Activated B cell treated with CpG ODN at 0.5 μM for 24 hours (primary cell): Measurements from ENCODE around the gene FTSJ1. TPM values are rescaled to one million over a fixed set of nuclear protein-coding genes. Genes with fewer than 3 reads are reported as not detected.

Experiments used
- ATAC-seq: fragments of 200-7000 bp; cut with Tn5 transposase; one replicate; pipeline ENCODE4 v1.10.0; 2021; ENCODE audit warnings: low read depth, mild to moderate bottlenecking, moderate library complexity
- CTCF ChIA-PET: fragments of 350-600 bp; sonication (Branson Sonifier 250); formaldehyde crosslinking; loops from one replicate; lab custom pipeline; 2021; ENCODE audit warnings: antibody characterized with exemption; lab: Charles Lee
- POLR2A ChIA-PET: fragments of 350-600 bp; sonication (Branson Sonifier 250); formaldehyde crosslinking; loops from one replicate; lab custom pipeline; 2021; ENCODE audit warnings: antibody characterized with exemption; lab: Charles Lee
- DNase-seq: peaks from one replicate; pipeline ENCODE4 v3.0.0; 2022
- H3K27ac Mint-ChIP-seq: one replicate; pipeline ENCODE4 v1.8.0; 2020; ENCODE audit warnings: mixed read lengths
- H3K27me3 Mint-ChIP-seq: one replicate; pipeline ENCODE4 v1.8.0; 2021; ENCODE audit warnings: mixed read lengths
- H3K36me3 Mint-ChIP-seq: one replicate; pipeline ENCODE4 v1.8.0; 2021; ENCODE audit warnings: low read depth, mixed read lengths
- H3K4me1 Mint-ChIP-seq: one replicate; pipeline ENCODE4 v1.8.0; 2021; ENCODE audit warnings: mixed read lengths
- H3K4me3 Mint-ChIP-seq: one replicate; pipeline ENCODE4 v1.8.0; 2020; ENCODE audit warnings: mild to moderate bottlenecking, mixed read lengths
- H3K9me3 Mint-ChIP-seq: one replicate; pipeline ENCODE4 v1.8.0; 2020; ENCODE audit warnings: mixed read lengths
- intact Hi-C: fragments of 100-400 bp; cut with micrococcal nuclease; formaldehyde crosslinking; loops from one replicate; pipeline ENCODE4 v1.15.1; 2024
- total RNA-seq: library from RNA; stranded (reverse); gene quantifications from 2 replicates; pipeline ENCODE4 v1.2.3, GENCODE V29; 2022
- TF ChIP-seq, protein P1 (sequence below): fragments of 200-600 bp; IDR thresholded peaks from one replicate; pipeline ENCODE4 v1.8.0; 2022; ENCODE audit warnings: antibody characterized with exemption, mild to moderate bottlenecking

The FTSJ1 gene
- total RNA-seq, 1 donor from 2014 or later, result 44.5 TPM

GRCh38 chrX:48451708-48452107 is 24.3 kb upstream of the FTSJ1 start:
- DNase-seq, result no peak
- CTCF ChIA-PET, result no interaction called here
- intact Hi-C loops, result no loop called here

DNA sequence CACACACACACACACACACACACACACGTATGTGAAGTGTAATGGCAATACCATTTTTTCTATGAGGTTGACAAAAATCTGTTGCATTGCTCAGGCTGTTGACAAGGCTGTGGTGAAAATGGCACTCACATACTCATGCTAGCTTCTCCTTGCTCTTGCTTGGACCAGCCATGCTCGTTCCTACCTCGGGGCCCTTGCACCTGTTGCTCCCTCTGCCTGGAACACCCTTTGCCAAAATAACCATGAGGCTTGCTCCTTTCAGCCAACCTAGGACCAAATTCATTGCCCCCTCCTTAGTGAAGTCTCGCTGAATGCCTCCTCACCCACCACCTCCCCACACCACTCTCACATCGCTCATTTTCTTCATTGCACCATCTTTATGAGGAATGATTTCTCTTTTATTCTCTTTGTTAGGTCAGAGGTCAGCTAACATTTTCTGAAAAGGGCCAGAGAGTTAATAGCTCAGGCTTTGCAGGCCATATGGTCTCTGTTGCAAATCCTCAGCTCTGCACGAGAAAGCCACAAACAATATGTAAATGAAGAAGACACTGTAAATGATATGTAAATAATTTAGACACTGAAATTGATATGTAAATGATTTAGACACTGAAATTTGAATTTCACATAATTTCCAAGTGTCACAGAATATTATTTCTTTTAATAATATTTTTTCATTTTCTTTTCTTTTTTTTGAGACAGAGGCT is 19.2 kb upstream of the FTSJ1 start:
- intact Hi-C loops, result no loop called here
- no peak overlapping the region for H3K27ac Mint-ChIP-seq
- TF ChIP-seq, protein P1, sequence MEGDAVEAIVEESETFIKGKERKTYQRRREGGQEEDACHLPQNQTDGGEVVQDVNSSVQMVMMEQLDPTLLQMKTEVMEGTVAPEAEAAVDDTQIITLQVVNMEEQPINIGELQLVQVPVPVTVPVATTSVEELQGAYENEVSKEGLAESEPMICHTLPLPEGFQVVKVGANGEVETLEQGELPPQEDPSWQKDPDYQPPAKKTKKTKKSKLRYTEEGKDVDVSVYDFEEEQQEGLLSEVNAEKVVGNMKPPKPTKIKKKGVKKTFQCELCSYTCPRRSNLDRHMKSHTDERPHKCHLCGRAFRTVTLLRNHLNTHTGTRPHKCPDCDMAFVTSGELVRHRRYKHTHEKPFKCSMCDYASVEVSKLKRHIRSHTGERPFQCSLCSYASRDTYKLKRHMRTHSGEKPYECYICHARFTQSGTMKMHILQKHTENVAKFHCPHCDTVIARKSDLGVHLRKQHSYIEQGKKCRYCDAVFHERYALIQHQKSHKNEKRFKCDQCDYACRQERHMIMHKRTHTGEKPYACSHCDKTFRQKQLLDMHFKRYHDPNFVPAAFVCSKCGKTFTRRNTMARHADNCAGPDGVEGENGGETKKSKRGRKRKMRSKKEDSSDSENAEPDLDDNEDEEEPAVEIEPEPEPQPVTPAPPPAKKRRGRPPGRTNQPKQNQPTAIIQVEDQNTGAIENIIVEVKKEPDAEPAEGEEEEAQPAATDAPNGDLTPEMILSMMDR, result no peak
- H3K4me3 Mint-ChIP-seq, result no peak overlapping the region
- H3K9me3 Mint-ChIP-seq, result no peaks in the 10 kb centered on the region
- H3K27me3 Mint-ChIP-seq, result no peaks in the 10 kb centered on the region
- H3K36me3 Mint-ChIP-seq, result peaks cover 23% of the 10 kb centered on the region
- ChIA-PET POLR2A (no interaction called here), CTCF (no interaction called here)
- H3K4me1 Mint-ChIP-seq, result no peaks in the 10 kb centered on the region
- DNase-seq (no peak), ATAC-seq (no peak)

More at GRCh38 chrX:48451708-48452107, 24.3 kb upstream of the FTSJ1 start:
- H3K9me3 Mint-ChIP-seq, result no peaks in the 10 kb centered on the region
- ATAC-seq, result no peak
- H3K36me3 Mint-ChIP-seq, result no peaks in the 10 kb centered on the region
- H3K27ac Mint-ChIP-seq, result no peak overlapping the region
- no peaks in the 10 kb centered on the region for H3K27me3 Mint-ChIP-seq
- no peaks in the 10 kb centered on the region for H3K4me1 Mint-ChIP-seq
- H3K4me3 Mint-ChIP-seq, result no peak overlapping the region
- TF ChIP-seq, protein P1, result no peak
- POLR2A ChIA-PET, result no interaction called here

- POLR2A ChIA-PET, result interaction anchor here (1.0 kb wide), 1 partner anchor 80 kb away, joined by 4 read pairs; the partner anchor contains the start of gene TBC1D25
- Mint-ChIP-seq H3K27me3 (no peaks in the 10 kb centered on the region), H3K36me3 (peaks cover 29% of the 10 kb centered on the region), H3K27ac (no peak overlapping the region), H3K9me3 (no peaks in the 10 kb centered on the region), H3K4me3 (no peak overlapping the region), H3K4me1 (no peaks in the 10 kb centered on the region)
- ATAC-seq (no peak), DNase-seq (no peak)
- CTCF ChIA-PET, result no interaction called here
- TF ChIP-seq, protein P1, result no peak
- intact Hi-C loops, result no loop called here
Observed at GRCh38 chrX:48458711-48459110, 17.3 kb upstream of the FTSJ1 start.

GRCh38 chrX:48459483-48459882 is 16.5 kb upstream of the FTSJ1 start:
- Mint-ChIP-seq H3K36me3 (peaks cover 33% of the 10 kb centered on the region), H3K27ac (no peak overlapping the region), H3K9me3 (no peaks in the 10 kb centered on the region), H3K4me3 (no peak overlapping the region), H3K4me1 (no peaks in the 10 kb centered on the region), H3K27me3 (no peaks in the 10 kb centered on the region)
- ATAC-seq, result no peak
- no peak for DNase-seq
- CTCF ChIA-PET, result no interaction called here
- intact Hi-C loops, result no loop called here
- POLR2A ChIA-PET, result interaction anchor here (1.0 kb wide), 1 partner anchor 80 kb away, joined by 4 read pairs; the partner anchor contains the start of gene TBC1D25
- TF ChIP-seq, protein P1, result no peak

GRCh38 chrX:48460031-48460430 is 16.0 kb upstream of the FTSJ1 start:
- DNase-seq (no peak), ATAC-seq (no peak)
- ChIA-PET CTCF (no interaction called here), POLR2A (no interaction called here)
- Mint-ChIP-seq H3K9me3 (no peaks in the 10 kb centered on the region), H3K36me3 (peaks cover 33% of the 10 kb centered on the region), H3K27me3 (no peaks in the 10 kb centered on the region), H3K27ac (no peak overlapping the region), H3K4me1 (no peaks in the 10 kb centered on the region), H3K4me3 (no peak overlapping the region)
- TF ChIP-seq, protein P1, result no peak
- intact Hi-C loops, result no loop called here
